Left lung (tissue), 14 donors: Measurements from ENCODE around the gene CADM1. TPM values are rescaled to one million over a fixed set of nuclear protein-coding genes. Genes with fewer than 3 reads are reported as not detected.

Source experiments
- ATAC-seq: fragments of 200-7000 bp; cut with Tn5 transposase; one replicate; pipeline ENCODE4 v1.9.1; 2020; ENCODE audit warnings: moderate library complexity
- DNase-seq, 4 donors: peaks; one replicate each; pipeline ENCODE4 v3.0.0-alpha.2; 2013 to 2020
- H3K27ac ChIP-seq, 2 donors: fragments of 200-600 bp; sonication (generic) in 1 of 2; one replicate each; pipeline versions ENCODE4 v1.5.0 to v1.8.0; 2020 to 2021
- H3K27me3 ChIP-seq, 2 donors: fragments of 200-600 bp; sonication (generic) in 1 of 2; one replicate each; pipeline versions ENCODE4 v1.5.0 to v1.8.0; 2020 to 2021
- H3K36me3 ChIP-seq, 2 donors: fragments of 200-600 bp; sonication (generic) in 1 of 2; one replicate each; pipeline versions ENCODE4 v1.5.0 to v1.8.0; 2020 to 2021
- H3K4me1 ChIP-seq, 2 donors: fragments of 200-600 bp; one replicate each; pipeline ENCODE4 v1.8.0; 2021
- H3K4me3 ChIP-seq, 2 donors: fragments of 200-600 bp; sonication (generic) in 1 of 2; one replicate each; pipeline versions ENCODE4 v1.5.0 to v1.8.0; 2020 to 2021; ENCODE audit warnings: mild to moderate bottlenecking in 1 of 2
- H3K9me3 ChIP-seq, 2 donors: fragments of 200-600 bp; sonication (generic) in 1 of 2; one replicate each; pipeline versions ENCODE4 v1.5.0 to v1.8.0; 2020 to 2021
- CTCF ChIP-seq, 2 donors: fragments of 200-600 bp; sonication (generic) in 1 of 2; IDR thresholded peaks; one replicate each; pipeline versions ENCODE4 v1.5.0 to v1.8.0; 2021; ENCODE audit warnings: antibody characterized with exemption in 2 of 2
- intact Hi-C, 2 donors: fragments of 100-400 bp; cut with DNase I; formaldehyde crosslinking; loops; one replicate each; pipeline versions ENCODE4 v1.11.2 to v1.14.2; 2022
- long read RNA-seq, 12 donors: library from polyadenylated mRNA in 2 of 12; unstranded in 2 of 12; transcript quantifications; one replicate each; pipeline ENCODE4 v2.0.0 and lab custom pipeline, GENCODE V29; 2019 to 2026
- polyA plus RNA-seq, 6 donors: library from polyadenylated mRNA; unstranded; fragments of 120-200 nt; gene quantifications; one replicate each; pipeline ENCODE4 v1.2.1, GENCODE V29; 2013; ENCODE audit not compliant: insufficient read length in 6 of 6
- total RNA-seq, 2 donors: library from RNA; stranded (reverse); fragmentation: NEBNext Ultra II Directional; extraction: Animal tissue kit (Norgen Biotek cat#: 25700); gene quantifications; one replicate each; pipeline ENCODE4 v1.2.1, GENCODE V29; 2021
- donor health status: DM: no; HTN: yes; CAD: no.
- donor health status: DM: no; HTN: no; CAD: no.

The CADM1 gene
- total RNA-seq = 100 to 1,000 TPM; 105 to 307 TPM
- polyA plus RNA-seq = 100 to 1,000 TPM; 123 to 190 (median 156) TPM
- long read RNA-seq, donor 1, full-length matches to known transcripts = 23 of 120 reads
- long read RNA-seq, donor 1, partial matches to known transcripts = 97 of 120 reads
- long read RNA-seq, donor 1, other reads (novel, unspliced or antisense) = 0 of 120 reads
- long read RNA-seq, donor 2, transcript CADM1-220 (2 exons, 734 nt) = major isoform, 24 of 115 reads
- long read RNA-seq, donor 2, transcript CADM1-222 (10 exons, 1,246 nt) = minor isoform, 8 of 115 reads
- long read RNA-seq, donor 2, partial matches to known transcripts = 83 of 115 reads
- long read RNA-seq, donor 2, other reads (novel, unspliced or antisense) = 0 of 115 reads
- long read RNA-seq, donor 3, transcript CADM1-220 (2 exons, 734 nt) = major isoform, 5 of 66 reads
- long read RNA-seq, donor 3, partial matches to known transcripts = 57 of 66 reads
- long read RNA-seq, donor 3, other reads (novel, unspliced or antisense) = 0 of 66 reads
- long read RNA-seq, donor 4, transcript CADM1-222 (10 exons, 1,246 nt) = major isoform, 5 of 204 reads
- long read RNA-seq, donor 4, partial matches to known transcripts = 185 of 204 reads
- long read RNA-seq, donor 4, other reads (novel, unspliced or antisense) = 12 of 204 reads
- long read RNA-seq, donor 5, transcript CADM1-220 (2 exons, 734 nt) = major isoform, 10 of 78 reads
- long read RNA-seq, donor 5, partial matches to known transcripts = 65 of 78 reads
- long read RNA-seq, donor 5, other reads (novel, unspliced or antisense) = 0 of 78 reads
- long read RNA-seq, donor 6, transcript CADM1-220 (2 exons, 734 nt) = major isoform, 11 of 47 reads
- long read RNA-seq, donor 6, partial matches to known transcripts = 32 of 47 reads
- long read RNA-seq, donor 6, other reads (novel, unspliced or antisense) = 0 of 47 reads
- long read RNA-seq, donor 7, transcript CADM1-222 (10 exons, 1,246 nt) = major isoform, 5 of 34 reads
- long read RNA-seq, donor 7, partial matches to known transcripts = 27 of 34 reads
- long read RNA-seq, donor 7, other reads (novel, unspliced or antisense) = 0 of 34 reads
- long read RNA-seq, donor 8, partial matches to known transcripts = 43 of 51 reads
- long read RNA-seq, donor 8, other reads (novel, unspliced or antisense) = 0 of 51 reads
- long read RNA-seq, donor 9 = 0 reads
- long read RNA-seq, donor 10, transcript CADM1-222 (10 exons, 1,246 nt) = major isoform, 5 of 95 reads
- long read RNA-seq, donor 10, partial matches to known transcripts = 86 of 95 reads
- long read RNA-seq, donor 10, other reads (novel, unspliced or antisense) = 4 of 95 reads
- long read RNA-seq, donor 11, transcript CADM1-220 (2 exons, 734 nt) = major isoform, 16 of 77 reads
- long read RNA-seq, donor 11, transcript CADM1-222 (10 exons, 1,246 nt) = minor isoform, 6 of 77 reads
- long read RNA-seq, donor 11, partial matches to known transcripts = 49 of 77 reads
- long read RNA-seq, donor 11, other reads (novel, unspliced or antisense) = 5 of 77 reads
- long read RNA-seq, donor 12, transcript CADM1-220 (2 exons, 734 nt) = major isoform, 9 of 54 reads
- long read RNA-seq, donor 12, partial matches to known transcripts = 42 of 54 reads
- long read RNA-seq, donor 12, other reads (novel, unspliced or antisense) = 0 of 54 reads

- H3K9me3 ChIP-seq = no peaks in the 10 kb centered on the region
- DNase-seq = peak; percentile 92 to 98 (median 93)
- H3K4me3 ChIP-seq = peak within 1 kb of the TSS; percentile 47 to 72
- peaks cover 3 to 83% of the 10 kb centered on the region in 2 donors for H3K27me3 ChIP-seq
- peak within 1 kb of the TSS; percentile 68 to 81 for H3K27ac ChIP-seq
- peak; percentile 90 for ATAC-seq
- H3K4me1 ChIP-seq = peaks cover 0 to 27% of the 10 kb centered on the region in 2 donors
- no peaks in the 10 kb centered on the region for H3K36me3 ChIP-seq
- intact Hi-C loops = loop anchor here in 1 of 2 donors (10.0 kb wide), 1 partner anchor 170 kb away; no protein-coding TSS in a partner anchor
- peak; percentile 43 to 56 for TF ChIP-seq CTCF (IDR thresholded peaks at IDR 0.05)
These were observed at the start of gene CADM1 for GRCh38 chr11:115504276-115505158. Gene CADM1 (minus strand): TSS chr11:115504415.

DNA sequence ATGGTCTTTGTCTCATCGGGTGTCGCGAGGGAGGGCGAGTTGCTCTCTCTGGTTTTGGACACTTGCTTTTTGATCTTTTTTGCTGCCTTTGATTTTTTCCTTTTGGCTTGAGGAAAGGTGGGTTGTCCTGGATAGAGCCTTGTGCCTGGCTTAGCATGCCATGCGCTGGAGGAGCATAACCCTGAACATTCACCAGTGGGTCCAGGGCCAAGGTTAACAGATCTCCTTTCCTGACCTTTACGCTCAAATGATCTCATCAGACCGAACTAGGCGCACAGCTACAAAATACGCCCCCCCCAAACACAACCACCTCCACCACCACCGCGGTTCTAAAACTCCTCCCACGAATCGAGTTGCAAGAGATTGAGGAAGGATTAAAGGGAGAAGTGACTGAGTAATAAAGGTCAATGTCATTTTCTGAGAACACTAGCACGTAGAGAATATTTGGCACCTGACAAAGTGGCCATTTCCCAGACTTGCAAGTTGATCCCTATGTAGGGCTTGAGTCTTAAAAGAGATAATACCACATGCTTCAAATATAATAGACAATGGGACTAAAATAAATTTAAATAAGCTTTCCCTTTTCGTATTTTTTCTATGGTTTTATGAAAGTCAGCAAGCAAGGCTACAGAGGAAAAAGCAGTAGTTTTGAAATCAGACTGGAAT lies 48.7 kb upstream of the CADM1 start:
- no peak for ATAC-seq
- H3K4me1 ChIP-seq = no peaks in the 10 kb centered on the region

DNA sequence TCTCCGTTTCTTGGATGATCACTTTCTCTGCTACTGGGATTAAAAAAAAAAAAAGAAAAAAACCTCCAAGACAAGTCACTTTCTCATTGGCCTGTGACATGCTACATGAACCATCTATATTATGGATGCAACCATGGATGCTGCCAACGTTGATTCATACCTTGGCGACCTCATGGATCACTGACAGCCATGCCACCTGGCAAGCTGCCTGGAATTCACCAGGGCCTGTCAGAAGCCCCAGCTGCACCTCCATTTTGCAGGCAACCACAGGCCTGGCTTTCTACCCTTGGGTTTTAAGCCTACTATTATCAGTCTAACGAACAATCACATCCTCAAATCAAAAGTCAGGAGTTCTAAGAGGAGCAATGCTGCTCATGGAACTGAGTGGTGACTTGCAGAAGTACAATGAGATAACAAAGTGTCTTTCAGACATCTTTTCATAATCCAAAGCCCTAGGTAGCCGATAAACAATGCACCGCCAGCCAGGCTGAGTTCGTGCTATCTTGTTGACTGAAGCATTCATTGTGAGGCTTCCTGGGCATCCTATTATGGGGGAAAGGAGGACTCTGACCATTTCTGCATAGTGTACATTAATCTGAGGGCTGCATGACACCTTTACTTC lies 48.0 kb upstream of the CADM1 start:
- no peaks in the 10 kb centered on the region for H3K36me3 ChIP-seq

More for the DNA sequence above, 48.7 kb upstream of the CADM1 start:
- intact Hi-C loops = no loop called here
- TF ChIP-seq CTCF (IDR thresholded peaks at IDR 0.05) = no peak
- Histone ChIP-seq H3K36me3 (no peaks in the 10 kb centered on the region), H3K27ac (no peak overlapping the region), H3K27me3 (no peaks in the 10 kb centered on the region), H3K4me3 (no peak overlapping the region), H3K9me3 (no peaks in the 10 kb centered on the region)
- DNase-seq = no peak

More for the DNA sequence above, 48.0 kb upstream of the CADM1 start:
- no peak for TF ChIP-seq CTCF (IDR thresholded peaks at IDR 0.05)
- DNase-seq (no peak), ATAC-seq (no peak)
- no peaks in the 10 kb centered on the region for H3K9me3 ChIP-seq
- no peak overlapping the region for H3K4me3 ChIP-seq
- no peaks in the 10 kb centered on the region for H3K4me1 ChIP-seq
- intact Hi-C loops = no loop called here
- no peaks in the 10 kb centered on the region for H3K27me3 ChIP-seq
- no peak overlapping the region for H3K27ac ChIP-seq
